Measurements from ENCODE around the gene GPR35.

GRCh38 chr2:240596080-240596460 lies 29.2 kb upstream of the GPR35 start:
- TF ChIP-seq POLR2A (IDR thresholded peaks at IDR 0.05), result no peak
- TF ChIP-seq CTCF (IDR thresholded peaks at IDR 0.05), result no peak
- TF ChIP-seq EP300 (IDR thresholded peaks at IDR 0.05), result no peak

All from upper lobe of left lung (tissue), 4 donors.